ENCODE data around the gene ACAA1. TPM values are rescaled to one million over a fixed set of nuclear protein-coding genes. Genes with fewer than 3 reads are reported as not detected.

ACAA1 gene
- total RNA-seq, 2 donors from 2014 or later, result 78.2 to 79.3 TPM

DNA sequence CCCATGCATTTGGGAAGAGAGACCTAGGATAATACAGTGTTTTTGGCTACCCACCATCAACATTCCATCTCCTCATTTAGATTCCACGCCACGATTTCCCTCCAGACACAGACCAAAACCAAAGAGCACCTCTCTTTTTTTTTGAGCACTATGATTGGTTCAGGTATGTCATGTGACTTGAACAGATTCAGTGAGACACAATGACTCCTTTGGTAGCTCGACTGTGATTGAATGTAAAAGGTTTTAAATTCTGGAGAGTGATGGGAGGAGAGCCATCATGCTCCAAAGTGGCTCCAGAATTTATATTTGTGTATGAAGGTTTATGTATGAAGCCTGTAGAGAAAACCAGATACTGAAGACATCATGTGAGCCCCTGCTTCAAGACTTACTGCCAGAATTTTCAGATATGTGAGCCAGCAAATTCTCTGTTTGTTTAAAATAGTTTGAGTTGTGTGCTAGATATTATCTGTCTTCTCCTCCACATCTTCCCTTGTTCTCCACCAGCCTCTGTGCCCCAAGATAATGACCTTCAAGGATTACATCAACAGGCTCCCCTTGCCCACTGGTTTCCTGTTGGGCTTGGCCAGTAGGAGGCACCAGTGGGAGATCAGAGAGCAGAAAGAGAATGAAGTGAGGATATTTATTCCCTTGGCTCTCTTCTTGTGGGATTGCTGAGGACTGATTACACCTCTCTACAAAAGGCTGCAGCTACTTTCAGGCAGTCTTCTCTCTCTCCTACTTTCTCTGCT, 14.0 kb upstream of the ACAA1 start:
- no peak for DNase-seq
- H3K4me1 Mint-ChIP-seq, result peaks cover 17% of the 10 kb centered on the region
- no peaks in the 10 kb centered on the region for H3K36me3 Mint-ChIP-seq (ENCODE audit: low read depth)

DNA sequence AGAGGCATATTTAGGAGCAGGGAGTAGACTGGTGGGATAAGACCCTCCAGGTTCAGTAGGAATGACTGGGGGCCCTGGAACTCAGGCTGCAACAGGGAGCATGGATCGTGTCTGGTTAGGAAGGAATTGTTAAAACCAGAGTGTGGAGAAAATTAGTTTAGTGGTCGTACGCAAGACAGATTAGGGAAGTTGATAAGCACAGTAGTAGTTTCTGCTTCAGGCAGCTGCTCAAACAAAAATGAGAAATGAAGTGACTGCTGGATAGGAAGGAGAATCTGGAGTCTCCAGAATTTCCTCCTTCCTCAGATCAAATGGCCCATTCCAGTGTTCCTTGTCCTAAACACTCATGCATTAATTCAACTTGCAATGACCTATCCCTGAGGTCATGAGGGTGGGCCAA, 12.8 kb upstream of the ACAA1 start:
- Mint-ChIP-seq H3K4me3 (no peak overlapping the region), H3K36me3 (ENCODE audit: low read depth) (no peaks in the 10 kb centered on the region), H3K27me3 (no peaks in the 10 kb centered on the region), H3K27ac (no peak overlapping the region), H3K4me1 (peaks cover 17% of the 10 kb centered on the region)
- ATAC-seq (no peak), DNase-seq (no peak)
- no peaks in the 10 kb centered on the region for H3K9me3 ChIP-seq (ENCODE audit: control insufficient read depth, low read length, poor library complexity, severe bottlenecking)

More for the DNA sequence above, 14.0 kb upstream of the ACAA1 start:
- Mint-ChIP-seq H3K4me3 (no peak overlapping the region), H3K27me3 (no peaks in the 10 kb centered on the region), H3K27ac (peak overlapping the region; percentile 74)
- no peak for ATAC-seq
- no peaks in the 10 kb centered on the region for H3K9me3 ChIP-seq (ENCODE audit: control insufficient read depth, low read length, poor library complexity, severe bottlenecking)

DNA sequence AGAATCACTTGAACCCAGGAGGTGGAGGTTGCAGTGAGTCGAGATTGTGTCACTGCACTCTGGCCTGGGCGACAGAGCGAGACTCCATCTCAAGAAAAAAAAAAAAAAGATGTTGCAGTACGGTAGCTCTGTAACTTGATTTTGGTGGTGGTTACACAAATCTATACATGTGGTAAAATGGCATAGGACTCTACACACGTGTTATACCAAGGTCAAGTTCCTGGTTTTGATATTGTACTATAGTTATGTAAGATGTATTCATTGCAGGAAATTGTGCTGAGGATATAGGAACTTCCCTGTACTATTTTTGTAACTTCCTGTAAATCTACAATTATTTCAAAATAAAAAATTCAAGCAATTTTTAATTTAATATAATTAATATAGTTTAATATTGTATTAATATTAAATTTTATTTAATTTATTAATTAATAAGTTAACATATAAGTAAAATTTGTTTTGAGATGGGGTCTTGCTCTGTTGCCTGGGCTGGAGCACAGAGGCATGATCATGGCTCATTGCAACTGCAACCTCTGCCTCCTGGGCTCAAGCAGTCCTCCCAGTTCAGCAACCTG, 11.5 kb upstream of the ACAA1 start:
- Mint-ChIP-seq H3K27ac (no peak overlapping the region), H3K4me1 (peaks cover 17% of the 10 kb centered on the region), H3K27me3 (no peaks in the 10 kb centered on the region), H3K36me3 (ENCODE audit: low read depth) (no peaks in the 10 kb centered on the region), H3K4me3 (no peak overlapping the region)
- H3K9me3 ChIP-seq (ENCODE audit: control insufficient read depth, low read length, poor library complexity, severe bottlenecking), result no peaks in the 10 kb centered on the region
- no peak for DNase-seq
- no peak for ATAC-seq

DNA sequence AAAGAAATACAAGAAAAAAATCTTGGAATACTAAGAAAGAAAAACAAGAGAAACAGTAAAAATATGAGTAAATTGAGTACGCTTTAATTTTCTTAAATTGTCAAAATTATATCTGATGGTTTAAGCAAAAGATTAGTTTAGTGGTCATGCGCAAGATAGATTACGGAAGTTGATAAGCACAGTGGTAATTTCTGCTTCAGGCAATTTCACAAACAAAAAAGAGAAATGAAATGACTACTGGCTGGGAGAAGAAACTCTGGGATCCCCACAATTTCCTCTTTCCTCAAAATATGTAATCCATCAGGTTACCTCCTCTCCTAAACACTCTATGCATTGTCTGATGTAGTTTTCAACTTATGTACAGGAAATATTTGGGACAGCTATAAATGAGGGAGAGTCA, 10.5 kb upstream of the ACAA1 start:
- no peak for ATAC-seq
- Mint-ChIP-seq H3K27me3 (no peaks in the 10 kb centered on the region), H3K27ac (no peak overlapping the region), H3K4me1 (peaks cover 17% of the 10 kb centered on the region), H3K36me3 (ENCODE audit: low read depth) (no peaks in the 10 kb centered on the region), H3K4me3 (no peak overlapping the region)
- no peak for DNase-seq
- no peaks in the 10 kb centered on the region for H3K9me3 ChIP-seq (ENCODE audit: control insufficient read depth, low read length, poor library complexity, severe bottlenecking)

DNA sequence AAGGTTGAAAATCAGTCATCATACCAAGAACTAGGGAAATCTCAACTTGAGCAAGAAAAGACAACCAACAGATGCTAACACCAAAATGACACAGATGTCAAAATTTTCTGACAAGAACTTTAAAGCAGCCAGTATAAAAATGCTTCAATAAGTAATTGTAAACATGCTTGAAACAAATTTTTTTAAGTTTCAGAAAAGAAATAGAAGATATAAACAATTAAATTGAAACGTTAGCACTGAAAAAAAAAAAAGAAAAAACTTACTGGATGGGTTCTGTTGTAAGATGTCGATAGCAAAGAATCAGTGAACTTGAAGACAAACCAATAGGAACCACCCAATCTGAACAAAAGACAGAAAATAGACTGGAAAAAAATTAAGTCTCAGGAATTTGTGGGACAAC, 9.6 kb upstream of the ACAA1 start:
- Mint-ChIP-seq H3K4me1 (peaks cover 18% of the 10 kb centered on the region), H3K27me3 (no peaks in the 10 kb centered on the region), H3K4me3 (no peak overlapping the region), H3K27ac (no peak overlapping the region), H3K36me3 (ENCODE audit: low read depth) (no peaks in the 10 kb centered on the region)
- DNase-seq (no peak), ATAC-seq (no peak)
- no peaks in the 10 kb centered on the region for H3K9me3 ChIP-seq (ENCODE audit: control insufficient read depth, low read length, poor library complexity, severe bottlenecking)

DNA sequence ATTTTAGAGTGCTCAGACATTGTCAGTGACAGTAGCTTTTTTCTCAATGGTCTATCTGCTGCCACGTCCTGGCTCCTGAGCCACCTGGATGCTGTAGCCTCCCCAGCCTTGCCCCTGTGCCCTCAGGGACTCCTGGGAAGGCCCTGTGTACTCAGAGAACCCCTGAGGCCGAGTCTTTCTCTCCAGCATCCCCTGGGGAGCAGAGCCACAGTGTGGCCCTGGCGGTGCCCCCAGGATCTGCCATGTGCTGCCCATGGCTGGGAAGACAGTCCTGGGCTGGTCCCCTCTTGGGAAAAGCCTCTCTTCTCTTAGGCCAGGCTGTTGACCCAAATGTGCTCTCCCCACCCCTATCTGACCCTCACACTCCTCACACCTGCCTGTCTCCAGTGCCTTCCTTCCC, 6.6 kb upstream of the ACAA1 start:
- Mint-ChIP-seq H3K27me3 (no peaks in the 10 kb centered on the region), H3K36me3 (ENCODE audit: low read depth) (no peaks in the 10 kb centered on the region), H3K27ac (peak overlapping the region; percentile 61), H3K4me1 (peaks cover 25% of the 10 kb centered on the region), H3K4me3 (no peak overlapping the region)
- ATAC-seq (no peak), DNase-seq (no peak)
- no peaks in the 10 kb centered on the region for H3K9me3 ChIP-seq (ENCODE audit: control insufficient read depth, low read length, poor library complexity, severe bottlenecking)

DNA sequence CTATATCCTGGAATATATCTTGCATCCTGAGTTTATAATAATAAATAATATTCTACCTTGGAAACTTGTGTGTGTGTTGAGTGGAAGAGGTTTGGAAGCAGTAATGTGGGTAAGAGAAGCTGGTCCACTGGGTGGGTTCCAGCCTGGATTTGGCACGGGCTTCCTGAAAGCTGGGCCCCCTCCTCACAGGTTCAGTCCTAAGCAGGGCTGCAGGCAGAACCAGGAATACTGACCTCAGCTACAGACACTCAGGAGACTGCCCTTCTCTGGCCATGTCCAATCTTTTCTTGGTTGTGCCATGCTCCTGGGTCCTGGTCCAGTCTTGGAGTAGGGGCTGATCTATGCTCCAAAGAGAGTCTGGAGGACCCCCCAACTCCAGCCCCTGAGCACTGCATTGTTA, 6.0 kb upstream of the ACAA1 start:
- ATAC-seq (no peak), DNase-seq (no peak)
- no peaks in the 10 kb centered on the region for H3K9me3 ChIP-seq (ENCODE audit: control insufficient read depth, low read length, poor library complexity, severe bottlenecking)
- Mint-ChIP-seq H3K27ac (peak overlapping the region; percentile 61), H3K4me3 (no peak overlapping the region), H3K36me3 (ENCODE audit: low read depth) (no peaks in the 10 kb centered on the region), H3K27me3 (no peaks in the 10 kb centered on the region), H3K4me1 (peaks cover 30% of the 10 kb centered on the region)

DNA sequence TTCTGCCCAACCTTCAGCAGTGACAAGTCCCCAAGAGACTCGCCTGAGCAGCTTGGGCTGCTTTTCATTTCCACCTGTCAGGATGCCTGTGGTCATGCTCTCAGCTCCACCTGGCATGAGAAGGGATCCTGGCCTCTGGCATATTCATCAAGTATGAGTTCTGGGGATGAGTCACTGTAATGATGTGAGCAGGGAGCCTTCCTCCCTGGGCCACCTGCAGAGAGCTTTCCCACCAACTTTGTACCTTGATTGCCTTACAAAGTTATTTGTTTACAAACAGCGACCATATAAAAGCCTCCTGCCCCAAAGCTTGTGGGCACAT, 5.0 kb upstream of the ACAA1 start:
- Mint-ChIP-seq H3K4me3 (no peak overlapping the region), H3K36me3 (ENCODE audit: low read depth) (peaks cover 3% of the 10 kb centered on the region), H3K27ac (peak overlapping the region; percentile 37), H3K4me1 (peaks cover 37% of the 10 kb centered on the region), H3K27me3 (no peaks in the 10 kb centered on the region)
- ATAC-seq, result no peak
- H3K9me3 ChIP-seq (ENCODE audit: control insufficient read depth, low read length, poor library complexity, severe bottlenecking), result no peaks in the 10 kb centered on the region
- DNase-seq, result no peak

DNA sequence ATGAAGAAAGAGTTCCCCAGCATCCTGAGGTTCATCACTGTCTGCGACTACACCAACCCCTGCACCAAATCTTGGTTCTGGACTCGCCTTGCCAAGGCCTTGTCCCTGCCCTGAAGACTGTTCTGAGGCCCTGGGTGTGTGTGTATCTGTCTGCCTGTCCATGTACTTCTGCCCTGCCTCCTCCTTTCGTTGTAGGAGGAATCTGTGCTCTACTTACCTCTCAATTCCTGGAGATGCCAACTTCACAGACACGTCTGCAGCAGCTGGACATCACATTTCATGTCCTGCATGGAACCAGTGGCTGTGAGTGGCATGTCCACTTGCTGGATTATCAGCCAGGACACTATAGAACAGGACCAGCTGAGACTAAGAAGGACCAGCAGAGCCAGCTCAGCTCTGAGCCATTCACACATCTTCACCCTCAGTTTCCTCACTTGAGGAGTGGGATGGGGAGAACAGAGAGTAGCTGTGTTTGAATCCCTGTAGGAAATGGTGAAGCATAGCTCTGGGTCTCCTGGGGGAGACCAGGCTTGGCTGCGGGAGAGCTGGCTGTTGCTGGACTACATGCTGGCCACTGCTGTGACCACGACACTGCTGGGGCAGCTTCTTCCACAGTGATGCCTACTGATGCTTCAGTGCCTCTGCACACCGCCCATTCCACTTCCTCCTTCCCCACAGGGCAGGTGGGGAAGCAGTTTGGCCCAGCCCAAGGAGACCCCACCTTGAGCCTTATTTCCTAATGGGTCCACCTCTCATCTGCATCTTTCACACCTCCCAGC, 4.4 kb upstream of the ACAA1 start:
- H3K4me3 Mint-ChIP-seq, result peak overlapping the region; percentile 74
- H3K27ac Mint-ChIP-seq, result peak overlapping the region; percentile 39
- no peaks in the 10 kb centered on the region for H3K27me3 Mint-ChIP-seq
- ATAC-seq, result no peak
- H3K4me1 Mint-ChIP-seq, result peaks cover 38% of the 10 kb centered on the region
- H3K36me3 Mint-ChIP-seq (ENCODE audit: low read depth), result peaks cover 4% of the 10 kb centered on the region
- DNase-seq, result no peak
- no peaks in the 10 kb centered on the region for H3K9me3 ChIP-seq (ENCODE audit: control insufficient read depth, low read length, poor library complexity, severe bottlenecking)

DNA sequence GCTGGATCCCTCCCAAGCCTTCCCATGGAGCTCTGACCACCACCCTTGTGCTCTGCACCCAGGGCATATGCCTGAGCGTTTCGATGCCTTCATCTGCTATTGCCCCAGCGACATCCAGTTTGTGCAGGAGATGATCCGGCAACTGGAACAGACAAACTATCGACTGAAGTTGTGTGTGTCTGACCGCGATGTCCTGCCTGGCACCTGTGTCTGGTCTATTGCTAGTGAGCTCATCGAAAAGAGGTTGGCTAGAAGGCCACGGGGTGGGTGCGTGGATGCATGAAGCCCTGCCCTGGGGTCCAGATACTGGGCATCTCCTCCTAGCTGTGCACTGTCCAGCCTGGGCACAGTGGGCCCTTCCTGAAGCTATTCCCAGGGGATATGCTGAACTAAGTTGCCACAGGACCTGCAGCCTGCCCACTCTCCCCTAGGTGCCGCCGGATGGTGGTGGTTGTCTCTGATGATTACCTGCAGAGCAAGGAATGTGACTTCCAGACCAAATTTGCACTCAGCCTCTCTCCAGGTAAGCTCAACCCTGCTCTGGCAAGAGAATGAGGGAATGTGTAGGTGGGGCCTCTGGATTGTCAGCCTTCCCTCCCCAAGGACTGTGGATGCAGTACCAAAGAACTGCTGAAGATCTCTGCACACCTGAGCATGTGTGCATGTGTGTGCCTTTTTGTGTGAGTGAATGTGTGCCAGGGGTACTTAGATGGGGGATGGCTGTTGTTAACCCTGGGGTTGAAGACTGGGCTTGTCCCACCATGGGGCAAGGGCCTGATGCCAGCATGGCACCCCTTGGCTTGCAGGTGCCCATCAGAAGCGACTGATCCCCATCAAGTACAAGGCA, 3.6 kb upstream of the ACAA1 start:
- Mint-ChIP-seq H3K4me3 (peak overlapping the region; percentile 99), H3K27me3 (no peaks in the 10 kb centered on the region), H3K36me3 (ENCODE audit: low read depth) (peaks cover 4% of the 10 kb centered on the region), H3K27ac (peak overlapping the region; percentile 39), H3K4me1 (peaks cover 46% of the 10 kb centered on the region)
- ATAC-seq, result no peak
- no peaks in the 10 kb centered on the region for H3K9me3 ChIP-seq (ENCODE audit: control insufficient read depth, low read length, poor library complexity, severe bottlenecking)
- no peak for DNase-seq

DNA sequence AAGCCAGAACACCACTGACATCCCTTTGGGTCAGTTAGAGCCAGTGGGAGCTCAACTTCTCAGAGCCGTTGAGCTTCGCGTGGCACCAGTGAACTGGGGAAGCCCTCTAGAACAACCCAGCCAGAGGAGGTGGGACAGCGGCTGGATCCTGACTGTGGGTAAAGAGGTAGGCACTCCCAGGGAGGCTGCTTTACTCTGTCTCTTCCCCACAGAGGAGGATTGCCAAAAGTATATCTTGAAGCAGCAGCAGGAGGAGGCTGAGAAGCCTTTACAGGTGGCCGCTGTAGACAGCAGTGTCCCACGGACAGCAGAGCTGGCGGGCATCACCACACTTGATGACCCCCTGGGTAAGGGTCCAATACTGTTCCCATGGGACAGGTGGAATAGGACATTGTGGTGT, 2.7 kb upstream of the ACAA1 start:
- Mint-ChIP-seq H3K27me3 (no peaks in the 10 kb centered on the region), H3K4me1 (peaks cover 52% of the 10 kb centered on the region), H3K27ac (peak overlapping the region; percentile 97), H3K36me3 (ENCODE audit: low read depth) (peaks cover 4% of the 10 kb centered on the region), H3K4me3 (peak overlapping the region; percentile 99)
- no peaks in the 10 kb centered on the region for H3K9me3 ChIP-seq (ENCODE audit: control insufficient read depth, low read length, poor library complexity, severe bottlenecking)
- DNase-seq (no peak), ATAC-seq (no peak)

DNA sequence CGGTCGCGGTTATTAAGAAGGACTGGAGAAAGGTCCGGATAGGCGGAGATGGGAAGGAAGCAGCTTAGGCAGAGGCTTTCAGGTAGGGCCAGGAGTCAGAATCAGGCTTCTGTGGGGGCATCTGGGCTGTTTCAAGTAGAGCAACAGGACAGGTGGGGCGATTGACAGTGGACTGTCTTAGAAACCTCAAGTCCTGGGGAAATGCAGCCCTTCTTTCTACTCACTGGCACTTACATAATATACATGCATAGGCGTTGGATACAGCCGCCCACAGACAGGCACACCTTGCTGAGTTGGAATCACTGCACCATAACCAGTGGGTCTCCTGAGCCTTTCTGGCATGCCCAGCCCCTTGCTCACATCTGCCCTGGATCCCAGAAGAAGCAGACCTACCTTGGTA, 2.3 kb upstream of the ACAA1 start:
- Mint-ChIP-seq H3K36me3 (ENCODE audit: low read depth) (peaks cover 6% of the 10 kb centered on the region), H3K27ac (peak overlapping the region; percentile 97), H3K4me1 (peaks cover 55% of the 10 kb centered on the region), H3K27me3 (no peaks in the 10 kb centered on the region), H3K4me3 (peak overlapping the region; percentile 99)
- DNase-seq, result no peak
- H3K9me3 ChIP-seq (ENCODE audit: control insufficient read depth, low read length, poor library complexity, severe bottlenecking), result no peaks in the 10 kb centered on the region
- no peak for ATAC-seq

Data from T-helper 17 cell (primary cell).